ENCODE measurements around the gene RHCE. TPM values are rescaled to one million over a fixed set of nuclear protein-coding genes. Genes with fewer than 3 reads are reported as not detected.
"Not testable (repeated sequence)": the region's sequence is repeated elsewhere in the genome, so short reads cannot be mapped to it uniquely, and the experiment has no call there.

Gene RHCE
- total RNA-seq, 2 donors from 2014 or later, result 0.28 TPM; not detected in 1

DNA sequence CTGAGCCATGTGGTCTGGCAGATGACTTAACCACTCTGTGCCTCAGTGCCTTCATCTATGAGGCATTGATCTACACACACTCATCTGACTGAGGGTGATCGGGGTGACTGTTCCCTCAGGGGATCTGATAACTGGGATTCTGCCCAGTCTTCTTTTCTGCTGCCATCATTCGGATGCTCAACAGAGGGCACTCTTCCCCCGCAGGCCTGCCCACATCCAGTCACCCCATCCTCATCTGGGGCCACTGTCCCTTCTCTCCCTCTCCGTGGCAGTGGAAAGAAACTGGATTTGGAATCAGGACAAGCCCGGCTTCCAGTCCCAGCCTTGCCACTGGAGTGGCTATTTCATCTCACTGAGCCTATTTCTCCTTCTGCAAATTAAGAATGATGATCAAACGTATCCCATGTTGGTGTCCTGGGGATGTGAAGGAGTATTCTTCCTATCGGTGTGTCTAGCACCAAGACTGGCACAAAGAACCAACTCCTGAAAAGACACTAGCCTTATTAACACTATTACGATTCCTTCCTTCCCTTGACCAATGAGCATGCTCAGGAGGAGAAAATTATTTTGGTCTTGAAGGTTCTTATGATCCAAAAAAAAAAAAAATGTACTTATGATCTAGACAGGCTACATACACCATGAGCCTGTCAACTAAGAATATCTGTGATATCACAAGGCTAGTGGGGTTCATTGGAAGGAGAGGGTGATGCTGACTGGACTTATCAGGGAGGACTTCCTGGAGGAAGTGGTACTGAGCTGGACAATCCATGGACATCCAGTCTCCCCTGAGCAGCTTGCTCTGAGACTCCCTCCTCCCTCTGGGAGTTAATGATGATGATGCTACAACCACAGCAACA lies 17.4 kb downstream of the RHCE start:
- H3K27ac ChIP-seq; H3K36me3 ChIP-seq; H3K4me1 ChIP-seq; H3K4me3 ChIP-seq; DNase-seq (ENCODE audit: low spot score); H3K9me3 ChIP-seq; H3K27me3 ChIP-seq: not testable (repeated sequence)
- TF ChIP-seq CTCF (IDR thresholded peaks at IDR 0.05), result peak; percentile 13 to 50

DNA sequence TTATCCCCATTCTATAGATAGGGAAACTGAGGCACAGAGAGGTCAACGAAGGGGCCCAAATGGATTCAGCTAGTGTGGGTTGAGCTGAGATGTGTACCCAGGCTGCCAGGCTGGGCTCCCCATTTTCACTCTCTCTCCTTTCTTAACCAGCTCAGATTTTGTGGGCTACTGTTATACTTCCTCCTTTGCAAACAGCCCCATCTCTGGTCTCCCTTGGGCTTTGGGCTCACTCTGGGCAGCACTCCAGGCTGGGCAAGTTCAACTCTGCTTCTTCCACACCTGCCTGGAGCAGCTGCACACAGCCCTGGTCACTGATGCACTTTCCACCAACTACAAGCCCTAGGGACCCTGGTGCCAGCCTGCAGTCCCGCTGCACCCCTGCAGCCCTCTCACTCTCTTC lies 22.5 kb downstream of the RHCE start:
- not testable (repeated sequence) for H3K4me1 ChIP-seq; H3K4me3 ChIP-seq; H3K27me3 ChIP-seq; H3K36me3 ChIP-seq; H3K9me3 ChIP-seq; H3K27ac ChIP-seq; DNase-seq (ENCODE audit: low spot score)

DNA sequence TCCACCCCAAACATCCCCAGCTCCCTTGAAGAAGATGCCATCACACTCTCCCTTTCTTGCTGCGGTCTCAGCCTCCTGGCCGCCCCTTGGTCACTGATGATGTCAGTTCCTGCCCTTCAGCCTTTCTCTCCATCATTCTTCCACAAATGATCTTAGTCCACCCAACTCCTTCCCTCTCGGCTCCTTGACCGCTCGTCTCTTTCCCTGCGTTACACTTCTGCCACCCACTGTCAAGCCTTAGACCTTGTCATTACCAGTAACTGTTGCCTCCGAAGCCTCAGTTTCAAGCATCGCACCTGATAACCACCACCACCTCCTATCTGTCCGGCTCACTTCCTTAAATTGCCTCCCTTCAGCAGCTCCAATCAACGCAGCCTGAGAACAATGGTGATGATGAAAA lies 23.1 kb downstream of the RHCE start:
- not testable (repeated sequence) for H3K4me1 ChIP-seq; H3K27me3 ChIP-seq; H3K36me3 ChIP-seq; H3K9me3 ChIP-seq; H3K4me3 ChIP-seq; DNase-seq (ENCODE audit: low spot score); H3K27ac ChIP-seq

DNA sequence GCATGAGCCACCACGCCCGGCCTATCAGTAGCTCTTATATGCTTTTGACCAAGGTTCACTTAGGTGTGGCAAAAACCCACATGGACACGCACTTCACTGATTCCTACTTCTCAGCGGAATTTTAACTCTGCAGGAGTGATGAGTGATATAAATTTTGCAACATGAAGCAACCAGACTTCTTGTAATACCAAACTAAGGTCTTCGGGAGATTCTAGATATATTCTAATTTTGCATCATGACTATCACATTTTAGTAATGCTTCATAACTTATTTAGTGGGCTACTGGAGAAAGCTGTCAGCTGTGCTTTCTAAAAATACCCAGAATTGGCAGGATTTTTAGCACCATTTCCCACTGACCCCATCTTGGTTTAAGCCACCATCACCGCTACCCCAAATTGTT lies 27.8 kb downstream of the RHCE start:
- H3K27me3 ChIP-seq, result no peaks in the 10 kb centered on the region
- H3K36me3 ChIP-seq, result no peaks in the 10 kb centered on the region
- H3K4me1 ChIP-seq, result no peaks in the 10 kb centered on the region
- H3K4me3 ChIP-seq, result no peak overlapping the region
- no peak for TF ChIP-seq CTCF (IDR thresholded peaks at IDR 0.05)
- DNase-seq (ENCODE audit: low spot score), result no peak
- no peaks in the 10 kb centered on the region for H3K9me3 ChIP-seq
- H3K27ac ChIP-seq, result no peak overlapping the region

DNA sequence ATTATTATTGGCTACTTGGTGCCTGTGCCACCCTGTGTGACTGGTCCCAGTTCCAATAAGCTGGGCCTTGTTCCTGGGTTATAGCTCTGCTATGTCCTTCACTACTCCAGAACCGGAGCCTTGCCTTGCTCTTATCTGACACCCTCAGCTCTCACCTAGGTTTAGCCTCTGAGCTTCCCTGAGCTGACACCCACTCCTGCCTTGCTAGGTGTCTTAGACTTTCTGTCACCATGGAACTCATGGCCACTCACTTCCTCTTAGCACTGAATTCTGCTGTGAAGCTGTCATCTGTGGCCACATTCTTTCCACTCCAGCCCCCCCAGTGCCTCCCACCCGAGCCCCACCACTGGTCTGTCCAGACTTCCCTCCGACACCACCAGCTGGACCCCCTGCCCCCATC lies 30.9 kb downstream of the RHCE start:
- not testable (repeated sequence) for H3K4me3 ChIP-seq; H3K4me1 ChIP-seq; DNase-seq (ENCODE audit: low spot score)

DNA sequence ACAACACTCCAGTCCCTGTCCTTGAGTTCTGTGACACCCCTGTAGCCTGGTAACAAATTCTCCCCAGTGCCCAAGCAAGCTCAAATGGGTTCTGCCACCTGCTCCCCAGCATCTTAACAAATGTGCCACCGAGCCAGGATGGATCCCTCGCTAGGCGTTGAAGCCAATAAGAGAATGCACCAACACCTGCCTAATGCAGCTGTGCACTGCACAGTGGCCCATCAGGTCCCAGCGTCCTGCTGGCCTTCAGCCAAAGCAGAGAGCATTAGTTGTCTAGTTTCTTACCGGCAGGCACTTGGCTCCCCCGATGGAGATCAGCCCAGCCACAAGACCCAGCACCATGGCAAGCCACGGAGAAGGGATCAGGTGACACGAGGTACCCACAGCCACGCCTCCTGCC lies 31.9 kb downstream of the RHCE start:
- not testable (repeated sequence) for H3K27me3 ChIP-seq; H3K9me3 ChIP-seq; H3K36me3 ChIP-seq; H3K4me1 ChIP-seq; H3K27ac ChIP-seq; H3K4me3 ChIP-seq; DNase-seq (ENCODE audit: low spot score)

More for the DNA sequence above, 30.9 kb downstream of the RHCE start:
- H3K27me3 ChIP-seq, H3K36me3 ChIP-seq, H3K9me3 ChIP-seq, H3K27ac ChIP-seq: not testable (repeated sequence)

DNA sequence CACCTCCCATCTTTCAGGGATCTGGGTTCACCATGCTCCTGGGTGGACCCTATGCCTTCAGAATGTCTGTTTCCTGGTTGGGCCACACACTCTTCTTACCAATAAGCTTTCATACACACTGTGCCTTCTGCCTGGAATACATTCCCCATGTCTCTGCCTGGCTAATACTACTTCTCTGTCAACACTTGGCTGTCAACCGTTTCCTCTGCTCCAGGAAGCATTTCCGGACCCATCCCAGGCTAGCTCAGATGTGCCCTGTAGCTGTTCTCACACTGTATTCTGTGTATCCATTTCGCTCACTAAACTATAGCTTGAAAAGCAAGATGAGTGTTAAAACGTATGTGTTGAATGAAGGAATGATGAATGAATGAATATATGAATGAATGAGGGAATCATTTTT lies 33.5 kb downstream of the RHCE start:
- H3K4me1 ChIP-seq, result not testable (repeated sequence)

DNA sequence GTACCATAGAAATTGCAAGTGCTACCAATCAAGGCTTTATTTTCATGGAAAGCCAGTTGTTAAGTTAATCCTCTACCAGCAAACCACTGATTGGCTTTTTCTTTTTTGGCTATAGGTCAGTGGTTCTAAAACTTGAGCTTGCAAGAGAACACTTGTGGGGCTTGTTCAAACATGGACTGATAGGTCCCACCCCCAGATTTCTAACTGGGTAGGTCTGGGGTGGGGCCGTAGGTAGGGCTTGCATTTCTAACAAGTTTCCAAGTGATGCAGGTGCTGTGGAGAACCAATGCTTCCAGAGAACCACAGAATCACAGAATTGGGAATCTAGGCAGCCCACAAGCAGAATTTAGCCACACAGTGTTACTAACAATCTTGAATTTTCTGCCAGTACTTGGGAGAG lies 36.8 kb downstream of the RHCE start:
- not testable (repeated sequence) for DNase-seq (ENCODE audit: low spot score); H3K4me3 ChIP-seq; H3K4me1 ChIP-seq; H3K36me3 ChIP-seq; H3K27me3 ChIP-seq; H3K9me3 ChIP-seq; H3K27ac ChIP-seq

More for the DNA sequence above, 33.5 kb downstream of the RHCE start:
- not testable (repeated sequence) for H3K4me3 ChIP-seq; H3K27ac ChIP-seq; DNase-seq (ENCODE audit: low spot score); H3K9me3 ChIP-seq; H3K36me3 ChIP-seq; H3K27me3 ChIP-seq

DNA sequence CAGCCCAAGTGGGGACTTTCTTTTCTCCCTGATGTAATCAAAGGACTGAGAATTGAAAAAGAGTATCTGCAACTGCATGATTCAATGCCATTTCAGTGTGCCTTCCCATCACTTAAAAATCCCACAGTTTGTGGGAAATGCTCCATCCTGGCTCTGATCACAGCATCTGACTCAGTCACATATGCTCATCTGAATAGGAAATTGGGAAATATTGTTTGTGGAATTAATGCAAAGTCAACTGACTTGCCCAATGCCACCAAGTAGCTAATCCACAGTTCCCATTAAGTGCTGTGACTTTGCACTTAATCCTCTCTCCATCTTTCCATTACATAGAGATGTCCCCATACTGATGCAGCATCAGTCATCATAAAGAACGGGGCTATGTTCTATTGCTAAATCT lies 37.5 kb downstream of the RHCE start:
- not testable (repeated sequence) for H3K27ac ChIP-seq; H3K4me1 ChIP-seq; H3K36me3 ChIP-seq; DNase-seq (ENCODE audit: low spot score); H3K27me3 ChIP-seq; H3K4me3 ChIP-seq; H3K9me3 ChIP-seq

- H3K27me3 ChIP-seq; H3K4me3 ChIP-seq; H3K4me1 ChIP-seq; H3K27ac ChIP-seq; H3K36me3 ChIP-seq; DNase-seq (ENCODE audit: low spot score); H3K9me3 ChIP-seq: not testable (repeated sequence)
Measured at GRCh38 chr1:25382543-25382942, 38.1 kb downstream of the RHCE start.

DNA sequence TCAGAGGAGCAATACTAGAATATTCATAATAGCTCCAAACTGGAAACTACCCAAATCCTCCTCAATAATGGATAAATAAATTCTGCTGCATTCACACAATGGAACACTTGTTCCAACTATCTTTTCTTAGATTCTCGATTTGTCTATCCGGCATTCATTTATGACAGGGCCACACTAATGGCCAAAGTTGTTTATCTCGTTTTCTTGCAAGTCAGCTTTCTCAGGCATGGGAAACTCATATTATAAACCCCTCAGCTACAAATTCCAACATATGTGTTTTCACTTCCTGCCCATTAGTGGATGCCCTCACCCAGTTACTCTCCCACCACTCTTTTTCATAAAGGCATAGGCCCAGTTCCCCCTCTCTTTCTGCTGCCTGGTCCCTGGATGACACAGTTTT lies 42.3 kb downstream of the RHCE start:
- not testable (repeated sequence) for H3K4me1 ChIP-seq; H3K36me3 ChIP-seq; DNase-seq (ENCODE audit: low spot score); H3K27me3 ChIP-seq; H3K4me3 ChIP-seq; H3K27ac ChIP-seq; H3K9me3 ChIP-seq

GRCh38 chr1:25371757-25372156 lies 48.9 kb downstream of the RHCE start:
- not testable (repeated sequence) for H3K27ac ChIP-seq; DNase-seq (ENCODE audit: low spot score); H3K9me3 ChIP-seq; H3K4me3 ChIP-seq; H3K36me3 ChIP-seq; H3K4me1 ChIP-seq; H3K27me3 ChIP-seq

DNA sequence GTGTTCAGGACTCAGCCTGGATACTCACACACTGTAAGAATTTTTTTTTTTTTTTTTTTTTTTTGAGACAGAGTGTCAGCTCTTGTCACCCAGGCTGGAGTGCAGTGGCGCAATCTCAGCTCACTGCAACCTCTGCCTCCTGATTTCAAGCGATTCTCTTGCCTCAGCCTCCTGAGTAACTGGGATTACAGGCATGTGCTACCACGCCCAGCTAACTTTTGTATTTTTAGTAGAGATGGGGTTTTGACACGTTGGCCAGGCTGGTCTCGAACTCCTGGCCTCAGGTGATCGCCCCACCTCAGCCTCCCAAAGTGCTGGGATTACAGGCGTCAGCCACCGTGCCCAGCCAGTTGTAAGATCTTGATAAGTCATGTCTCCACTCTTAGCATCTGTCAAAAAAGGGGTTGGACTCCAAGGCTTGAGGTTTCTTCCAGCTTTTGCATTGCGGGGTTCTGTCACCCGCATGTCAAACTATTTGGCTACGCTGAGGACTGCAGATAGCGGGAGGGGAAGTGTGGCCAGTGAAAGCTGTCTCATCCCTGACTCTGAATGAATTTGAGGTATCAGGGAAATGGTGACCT lies 50.8 kb downstream of the RHCE start:
- not testable (repeated sequence) for H3K9me3 ChIP-seq; H3K36me3 ChIP-seq; H3K4me3 ChIP-seq; DNase-seq (ENCODE audit: low spot score); H3K27ac ChIP-seq; H3K4me1 ChIP-seq; H3K27me3 ChIP-seq
